ENCODE data around the gene QSOX1. TPM values are rescaled to one million over a fixed set of nuclear protein-coding genes. Genes with fewer than 3 reads are reported as not detected.

Gene QSOX1
- total and polyA plus RNA-seq, 9 of the 15 experiments (the other 6 are each of a cell fraction or from before 2014, with no cell fraction given): 4.0 to 53.1 (median 15.0) TPM

DNA sequence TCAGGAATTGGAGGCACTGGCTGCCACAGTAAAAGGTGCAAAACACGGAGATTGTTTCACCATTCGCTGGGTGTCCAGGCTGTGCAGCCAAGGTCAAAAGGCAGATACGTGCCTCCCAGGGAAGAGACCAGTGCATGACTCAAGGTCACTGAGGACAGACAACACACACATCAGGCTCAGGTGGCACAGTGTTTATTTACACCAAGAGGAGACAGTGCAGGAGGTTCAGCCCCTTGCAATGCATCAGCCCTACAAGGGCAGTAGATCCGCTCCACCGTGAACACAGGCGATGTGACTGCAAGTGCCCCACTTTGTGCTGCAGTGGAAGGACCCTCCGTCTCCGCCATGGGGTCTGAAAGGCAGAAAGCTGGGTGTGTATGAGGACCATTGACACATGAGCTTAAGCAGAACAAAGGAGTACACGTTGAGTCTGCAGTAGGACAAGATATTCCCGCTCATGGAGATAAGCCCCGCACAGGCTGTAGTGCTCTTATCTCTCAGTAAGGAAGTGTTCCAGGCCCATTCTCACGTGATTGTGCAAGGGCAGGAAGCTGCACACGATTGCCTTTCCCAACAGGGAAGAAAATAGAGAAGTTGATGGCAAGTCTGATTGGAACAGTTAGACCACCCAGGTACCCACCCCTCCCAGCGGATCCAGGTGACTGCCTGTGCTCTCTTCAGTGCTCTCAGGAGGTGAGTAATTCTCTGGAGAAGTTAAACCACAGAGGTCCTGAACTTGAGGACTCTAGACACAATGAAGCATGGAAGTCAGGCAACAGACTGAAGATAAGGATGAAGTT is 37.5 kb upstream of the QSOX1 start (continued):
- TF ChIP-seq, protein P1, sequence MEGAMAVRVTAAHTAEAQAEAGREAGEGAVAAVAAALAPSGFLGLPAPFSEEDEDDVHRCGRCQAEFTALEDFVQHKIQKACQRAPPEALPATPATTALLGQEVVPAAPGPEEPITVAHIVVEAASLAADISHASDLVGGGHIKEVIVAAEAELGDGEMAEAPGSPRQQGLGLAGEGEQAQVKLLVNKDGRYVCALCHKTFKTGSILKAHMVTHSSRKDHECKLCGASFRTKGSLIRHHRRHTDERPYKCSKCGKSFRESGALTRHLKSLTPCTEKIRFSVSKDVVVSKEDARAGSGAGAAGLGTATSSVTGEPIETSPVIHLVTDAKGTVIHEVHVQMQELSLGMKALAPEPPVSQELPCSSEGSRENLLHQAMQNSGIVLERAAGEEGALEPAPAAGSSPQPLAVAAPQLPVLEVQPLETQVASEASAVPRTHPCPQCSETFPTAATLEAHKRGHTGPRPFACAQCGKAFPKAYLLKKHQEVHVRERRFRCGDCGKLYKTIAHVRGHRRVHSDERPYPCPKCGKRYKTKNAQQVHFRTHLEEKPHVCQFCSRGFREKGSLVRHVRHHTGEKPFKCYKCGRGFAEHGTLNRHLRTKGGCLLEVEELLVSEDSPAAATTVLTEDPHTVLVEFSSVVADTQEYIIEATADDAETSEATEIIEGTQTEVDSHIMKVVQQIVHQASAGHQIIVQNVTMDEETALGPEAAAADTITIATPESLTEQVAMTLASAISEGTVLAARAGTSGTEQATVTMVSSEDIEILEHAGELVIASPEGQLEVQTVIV (CRISPR knock-in tag; IDR thresholded peaks at IDR 0.05; ENCODE audit: borderline replicate concordance): no peak
- TF ChIP-seq SETDB1 (IDR thresholded peaks at IDR 0.05; ENCODE audit: low read length) (no peak), TBL1XR1 (IDR thresholded peaks at IDR 0.05; ENCODE audit: low read length in 2 of 2) (peak in 1 of 2 experiments; percentile 12; a peak in 1 of 4 replicates), L3MBTL2 (IDR thresholded peaks at IDR 0.05) (peak; percentile 93), TAF1 (IDR thresholded peaks at IDR 0.05; ENCODE audit: control insufficient read depth, extremely low read depth, insufficient read depth, low read length, severe bottlenecking) (no peak), MYBL2 (IDR thresholded peaks at IDR 0.05; ENCODE audit: low read depth) (no peak), MYBL2 (CRISPR knock-in tag; IDR thresholded peaks at IDR 0.05; ENCODE audit: borderline replicate concordance) (0 out of 2 replicates have a peak, but pooled peaks have one; percentile 45), ZZZ3 (IDR thresholded peaks at IDR 0.05) (no peak), ZFP30 (CRISPR knock-in tag; IDR thresholded peaks at IDR 0.05; ENCODE audit: borderline replicate concordance) (no peak), CBFB (CRISPR knock-in tag; IDR thresholded peaks at IDR 0.05) (0 out of 2 replicates have a peak, but pooled peaks have one; percentile 12), NONO (IDR thresholded peaks at IDR 0.05; ENCODE audit: low read depth in 2 of 2, low read length in 1 of 2) (0 out of 4 replicates have a peak, but pooled peaks of 1 of the 2 experiments have one; percentile 38), SMC3 (conservative IDR thresholded peaks at IDR 0.05; ENCODE audit: insufficient read depth, low read depth, low read length) (no peak), HEY1 (CRISPR knock-in tag; IDR thresholded peaks at IDR 0.05; ENCODE audit: borderline replicate concordance) (0 out of 2 replicates have a peak, but pooled peaks have one; percentile 67), BCOR (IDR thresholded peaks at IDR 0.05) (peak; percentile 75), BRCA1 (IDR thresholded peaks at IDR 0.05) (no peak), BRCA1 (CRISPR knock-in tag; IDR thresholded peaks at IDR 0.05) (no peak), BHLHE40 (IDR thresholded peaks at IDR 0.05; ENCODE audit: low read length) (peak; percentile 99), SOX6 (IDR thresholded peaks at IDR 0.05) (peak; percentile 99), CEBPZ (IDR thresholded peaks at IDR 0.05; ENCODE audit: borderline replicate concordance, low read depth, low read length) (no peak)
- TF ChIP-seq, protein P2, sequence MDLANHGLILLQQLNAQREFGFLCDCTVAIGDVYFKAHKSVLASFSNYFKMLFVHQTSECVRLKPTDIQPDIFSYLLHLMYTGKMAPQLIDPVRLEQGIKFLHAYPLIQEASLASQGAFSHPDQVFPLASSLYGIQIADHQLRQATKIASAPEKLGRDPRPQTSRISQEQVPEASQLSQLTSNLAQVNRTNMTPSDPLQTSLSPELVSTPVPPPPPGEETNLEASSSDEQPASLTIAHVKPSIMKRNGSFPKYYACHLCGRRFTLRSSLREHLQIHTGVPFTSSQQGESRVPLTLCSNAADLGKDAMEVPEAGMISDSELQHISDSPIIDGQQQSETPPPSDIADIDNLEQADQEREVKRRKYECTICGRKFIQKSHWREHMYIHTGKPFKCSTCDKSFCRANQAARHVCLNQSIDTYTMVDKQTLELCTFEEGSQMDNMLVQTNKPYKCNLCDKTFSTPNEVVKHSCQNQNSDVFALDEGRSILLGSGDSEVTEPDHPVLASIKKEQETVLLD (IDR thresholded peaks at IDR 0.05): peak; percentile 44; the same call in 1 of the 2 replicates
- TF ChIP-seq, protein P3, sequence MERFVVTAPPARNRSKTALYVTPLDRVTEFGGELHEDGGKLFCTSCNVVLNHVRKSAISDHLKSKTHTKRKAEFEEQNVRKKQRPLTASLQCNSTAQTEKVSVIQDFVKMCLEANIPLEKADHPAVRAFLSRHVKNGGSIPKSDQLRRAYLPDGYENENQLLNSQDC (CRISPR knock-in tag; IDR thresholded peaks at IDR 0.05): no peak

Measured in K562 (cell line).